ENCODE data around the gene DNMT3A. TPM values are rescaled to one million over a fixed set of nuclear protein-coding genes. Genes with fewer than 3 reads are reported as not detected.

The DNMT3A gene
- total and polyA plus RNA-seq, 2 donors (not counting 3 experiments of a cell fraction or from before 2014, with no cell fraction given), result 23.3 to 71.7 TPM

- CTCF ChIA-PET, result interaction anchor here (0.5 to 1.2 kb wide), 2 partner anchors 9 to 320 kb away, joined by 3 to 6 read pairs; no protein-coding TSS in a partner anchor
Observed at GRCh38 chr2:25369439-25369838, 27.7 kb upstream of the DNMT3A start.

More at GRCh38 chr2:25369439-25369838, 27.7 kb upstream of the DNMT3A start:
- no peaks in the 10 kb centered on the region for H3K9me1 ChIP-seq (replicated peaks; ENCODE audit: control insufficient read depth, extremely low read depth, insufficient read depth, low read length)
- dilution Hi-C loops (cut with MboI; ENCODE audit: extremely low pct_ligation_motif_present, low sequenced_read_pairs), result no loop called here
- DNase-seq (ENCODE audit: low read depth, low spot score) (no peak), FAIRE-seq (no peak)
- H3K4me3 ChIP-seq (replicated peaks in 1 of 3; ENCODE audit: insufficient read depth in 1 of 3, low read depth in 1 of 3, low read length in 3 of 3), result no peak overlapping the region
- TF ChIP-seq EZH2 (IDR thresholded peaks at IDR 0.05; ENCODE audit: borderline replicate concordance, low read depth, low read length, severe bottlenecking), result no peak
- no peak for TF ChIP-seq MAX (IDR thresholded peaks at IDR 0.05; ENCODE audit: insufficient read depth, insufficient read length)
- TF ChIP-seq GATA2 (IDR thresholded peaks at IDR 0.05; ENCODE audit: insufficient read depth, insufficient read length, low read depth, low read length), result no peak
- TF ChIP-seq FOS (IDR thresholded peaks at IDR 0.05; ENCODE audit: borderline replicate concordance, insufficient read depth, low read length), result no peak
- TF ChIP-seq CTCF (IDR thresholded peaks at IDR 0.05; ENCODE audit: extremely low read depth in 1 of 2, insufficient read depth in 1 of 2, low read depth in 1 of 2, low read length in 2 of 2), result no peak
- TF ChIP-seq POLR2AphosphoS5 (IDR thresholded peaks at IDR 0.05; ENCODE audit: insufficient read depth, low read depth, low read length), result no peak
- H2AFZ ChIP-seq (ENCODE audit: low read depth, low read length), result no peak overlapping the region
- no peak overlapping the region for H3K9ac ChIP-seq (replicated peaks; ENCODE audit: extremely low read depth, insufficient read depth, low read length)
- H3K27ac ChIP-seq (ENCODE audit: insufficient read depth, low read depth, low read length), result no peak overlapping the region
- no peaks in the 10 kb centered on the region for H3K9me3 ChIP-seq (replicated peaks; ENCODE audit: control insufficient read depth, insufficient read depth, low read length)
- H3K79me2 ChIP-seq (ENCODE audit: control insufficient read depth, insufficient read depth, low read length), result no peaks in the 10 kb centered on the region
- no TSS peak for BruUV-seq (replicated peaks)
- no peaks in the 10 kb centered on the region for H3K36me3 ChIP-seq (ENCODE audit: control insufficient read depth in 2 of 2, extremely low read depth in 1 of 2, insufficient read depth in 2 of 2, low read length in 2 of 2)
- POLR2A ChIA-PET, result no interaction called here
- H3K4me2 ChIP-seq (ENCODE audit: insufficient read depth, low read length), result no peak overlapping the region
- intact Hi-C loops (cut with micrococcal nuclease), result no loop called here
- no peaks in the 10 kb centered on the region for H3K4me1 ChIP-seq (ENCODE audit: control insufficient read depth, extremely low read depth, insufficient read depth, low read length)
- H3K27me3 ChIP-seq (ENCODE audit: control insufficient read depth in 2 of 2, insufficient read depth in 2 of 2, low read length in 2 of 2), result peaks cover 0 to 4% of the 10 kb centered on the region in 2 experiments
- H4K20me1 ChIP-seq (replicated peaks; ENCODE audit: control insufficient read depth, extremely low read depth, insufficient read depth, low read length), result no peaks in the 10 kb centered on the region
